CD4-positive, alpha-beta T cell (primary cell): ENCODE data around the gene LRSAM1. TPM values are rescaled to one million over a fixed set of nuclear protein-coding genes. Genes with fewer than 3 reads are reported as not detected.

Experiments
- ATAC-seq: fragments of 200-7000 bp; cut with Tn5 transposase; one replicate; pipeline ENCODE4 v1.10.0; 2022; ENCODE audit warnings: mild to moderate bottlenecking; ENCODE audit not compliant: poor library complexity
- CTCF ChIA-PET: fragments of 350-600 bp; sonication (Branson Sonifier 250); formaldehyde crosslinking; loops from one replicate; lab custom pipeline; 2021; ENCODE audit warnings: antibody characterized with exemption, inconsistent platforms; lab: Charles Lee
- POLR2A ChIA-PET: fragments of 350-600 bp; sonication (Branson Sonifier 250); formaldehyde crosslinking; loops from one replicate; lab custom pipeline; 2021; ENCODE audit warnings: antibody characterized with exemption, inconsistent platforms; lab: Charles Lee
- DNase-seq, 14 experiments: peaks; one replicate each; pipeline ENCODE4 v3.0.0-alpha.2; 2013 to 2020; ENCODE audit warnings: mixed read lengths in 2 of 14
- H3K27ac ChIP-seq, 2 donors: one replicate each; pipeline versions ENCODE4 v1.5.1 to v1.7.0; 2013; ENCODE audit warnings: low read length in 2 of 2, low read depth in 1 of 2, mild to moderate bottlenecking in 1 of 2
- H3K27me3 ChIP-seq, 2 experiments: 1 replicate in 1 of 2; 2 replicates in 1 of 2; pipeline versions ENCODE4 v1.6.1 to v1.7.0; 2013; ENCODE audit warnings: low read length in 2 of 2, control low read depth in 1 of 2, mild to moderate bottlenecking in 1 of 2, moderate library complexity in 1 of 2; ENCODE audit not compliant: insufficient read depth in 2 of 2, control insufficient read depth in 1 of 2
- H3K36me3 ChIP-seq: one replicate; pipeline ENCODE4 v1.6.1; 2013; ENCODE audit warnings: low read length, control low read depth; ENCODE audit not compliant: insufficient read depth
- H3K4me1 ChIP-seq: one replicate; pipeline ENCODE4 v1.6.1; 2013; ENCODE audit warnings: low read length, control low read depth; ENCODE audit not compliant: insufficient read depth
- H3K4me3 ChIP-seq: one replicate; pipeline ENCODE4 v1.5.1; 2013; ENCODE audit warnings: mild to moderate bottlenecking, low read length, moderate library complexity
- H3K9me3 ChIP-seq, 2 experiments: 1 replicate in 1 of 2; 2 replicates in 1 of 2; pipeline versions ENCODE4 v1.6.1 to v1.7.0; 2013; ENCODE audit warnings: low read length in 2 of 2, mild to moderate bottlenecking in 2 of 2, control low read depth in 1 of 2, moderate library complexity in 1 of 2; ENCODE audit not compliant: control insufficient read depth in 1 of 2, insufficient read depth in 1 of 2
- H3K27ac Mint-ChIP-seq: one replicate; pipeline ENCODE4 v1.8.0; 2020; ENCODE audit warnings: mixed read lengths
- H3K27me3 Mint-ChIP-seq: one replicate; pipeline ENCODE4 v1.8.0; 2021; ENCODE audit warnings: mixed read lengths
- H3K36me3 Mint-ChIP-seq: one replicate; pipeline ENCODE4 v1.8.0; 2021; ENCODE audit warnings: low read depth, mixed read lengths
- H3K4me1 Mint-ChIP-seq: one replicate; pipeline ENCODE4 v1.8.0; 2021; ENCODE audit warnings: low read depth, mixed read lengths
- H3K4me3 Mint-ChIP-seq: one replicate; pipeline ENCODE4 v1.8.0; 2020; ENCODE audit warnings: mild to moderate bottlenecking, mixed read lengths
- H3K9me3 Mint-ChIP-seq: one replicate; pipeline ENCODE4 v1.8.0; 2020; ENCODE audit warnings: mixed read lengths
- intact Hi-C, 2 experiments: fragments of 100-400 bp; cut with DNase I in 1 of 2; cut with micrococcal nuclease in 1 of 2; formaldehyde crosslinking; loops; one replicate each; pipeline versions ENCODE4 v1.15.1 to v1.9.0; 2023 to 2025; cut with DNase I, micrococcal nuclease
- total RNA-seq, 174 experiments: library from RNA in 2 of 174; stranded (reverse) in 2 of 174; gene quantifications; one replicate each; pipeline ENCODE4 v1.2.3 and lab custom pipeline; 2021 to 2026
- TF ChIP-seq, protein P1 (sequence below): fragments of 200-600 bp; IDR thresholded peaks from one replicate; pipeline ENCODE4 v1.8.0; 2022; ENCODE audit warnings: antibody characterized with exemption, mild to moderate bottlenecking

Gene LRSAM1
- total RNA-seq, 2 experiments from 2014 or later: 11.4 to 16.0 TPM

DNA sequence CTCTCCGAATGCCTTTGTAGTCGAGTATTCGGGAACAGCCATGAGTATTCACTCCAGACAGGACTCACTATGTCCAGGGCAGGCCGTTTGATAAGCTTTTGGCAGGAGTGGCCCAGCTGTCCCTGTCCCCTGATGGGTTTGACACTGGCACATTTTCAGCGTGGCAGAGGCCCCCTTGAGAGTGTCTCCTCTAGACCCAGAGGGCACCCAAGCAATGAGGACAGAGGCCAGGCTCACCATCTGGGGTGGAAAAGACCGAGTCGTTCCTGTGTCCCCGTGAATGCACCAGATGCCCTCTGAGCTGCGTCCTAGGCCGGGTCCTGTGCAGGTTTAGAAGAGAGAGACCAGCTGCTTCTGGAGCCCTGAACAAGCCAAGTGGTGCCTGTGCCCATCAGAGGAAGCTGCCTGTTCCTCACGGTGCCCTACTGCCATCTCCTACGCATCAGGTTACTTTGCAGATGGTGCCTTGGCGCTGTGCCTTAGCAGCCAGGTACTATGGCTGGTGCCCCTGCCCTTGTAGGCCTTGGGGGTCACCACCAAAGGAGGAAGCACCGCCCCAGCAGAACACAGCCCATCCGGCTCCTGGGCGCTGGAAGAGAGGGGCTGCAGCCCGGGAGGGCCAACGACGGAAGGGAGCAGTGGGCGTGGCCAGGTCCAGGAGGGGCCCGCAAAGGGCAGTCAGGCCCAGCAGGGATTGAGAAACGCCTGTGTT, 42.4 kb downstream of the LRSAM1 start:
- no peak overlapping the region for H3K4me3 Mint-ChIP-seq
- H3K27ac Mint-ChIP-seq: no peak overlapping the region
- intact Hi-C loops: no loop called here
- no peaks in the 10 kb centered on the region for H3K9me3 Mint-ChIP-seq
- POLR2A ChIA-PET: no interaction called here
- peaks cover 39% of the 10 kb centered on the region for H3K36me3 Mint-ChIP-seq
- H3K27me3 Mint-ChIP-seq: no peaks in the 10 kb centered on the region
- Histone ChIP-seq H3K27ac (no peak overlapping the region), H3K36me3 (peaks cover 52% of the 10 kb centered on the region), H3K4me1 (peaks cover 2% of the 10 kb centered on the region), H3K27me3 (no peaks in the 10 kb centered on the region), H3K4me3 (no peak overlapping the region), H3K9me3 (no peaks in the 10 kb centered on the region)
- no peaks in the 10 kb centered on the region for H3K4me1 Mint-ChIP-seq
- DNase-seq (no peak), ATAC-seq (no peak)
- CTCF ChIA-PET: no interaction called here
- TF ChIP-seq, protein P1, sequence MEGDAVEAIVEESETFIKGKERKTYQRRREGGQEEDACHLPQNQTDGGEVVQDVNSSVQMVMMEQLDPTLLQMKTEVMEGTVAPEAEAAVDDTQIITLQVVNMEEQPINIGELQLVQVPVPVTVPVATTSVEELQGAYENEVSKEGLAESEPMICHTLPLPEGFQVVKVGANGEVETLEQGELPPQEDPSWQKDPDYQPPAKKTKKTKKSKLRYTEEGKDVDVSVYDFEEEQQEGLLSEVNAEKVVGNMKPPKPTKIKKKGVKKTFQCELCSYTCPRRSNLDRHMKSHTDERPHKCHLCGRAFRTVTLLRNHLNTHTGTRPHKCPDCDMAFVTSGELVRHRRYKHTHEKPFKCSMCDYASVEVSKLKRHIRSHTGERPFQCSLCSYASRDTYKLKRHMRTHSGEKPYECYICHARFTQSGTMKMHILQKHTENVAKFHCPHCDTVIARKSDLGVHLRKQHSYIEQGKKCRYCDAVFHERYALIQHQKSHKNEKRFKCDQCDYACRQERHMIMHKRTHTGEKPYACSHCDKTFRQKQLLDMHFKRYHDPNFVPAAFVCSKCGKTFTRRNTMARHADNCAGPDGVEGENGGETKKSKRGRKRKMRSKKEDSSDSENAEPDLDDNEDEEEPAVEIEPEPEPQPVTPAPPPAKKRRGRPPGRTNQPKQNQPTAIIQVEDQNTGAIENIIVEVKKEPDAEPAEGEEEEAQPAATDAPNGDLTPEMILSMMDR: no peak

DNA sequence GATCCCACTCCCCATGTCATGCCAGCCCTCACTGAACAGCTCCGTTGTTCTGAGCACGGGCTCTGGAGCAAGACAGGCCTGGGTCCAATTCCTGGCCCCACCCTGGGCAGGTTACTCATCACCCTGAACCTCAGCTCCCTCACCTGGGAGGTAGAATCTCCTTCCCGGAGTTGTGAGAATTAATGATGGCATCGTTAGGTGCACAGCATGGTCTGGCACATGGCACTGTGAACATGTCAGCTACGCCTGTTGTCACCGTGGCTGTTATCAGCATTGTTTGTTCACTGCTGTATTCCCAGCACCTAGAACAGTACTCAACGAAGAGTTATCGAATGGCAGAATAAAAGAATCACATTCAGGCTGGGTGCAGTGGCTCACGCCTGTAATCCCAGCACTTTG, 43.0 kb downstream of the LRSAM1 start:
- no peak for DNase-seq
- Mint-ChIP-seq H3K4me3 (no peak overlapping the region), H3K9me3 (no peaks in the 10 kb centered on the region), H3K27ac (no peak overlapping the region), H3K36me3 (peaks cover 34% of the 10 kb centered on the region), H3K4me1 (no peaks in the 10 kb centered on the region), H3K27me3 (no peaks in the 10 kb centered on the region)
- Histone ChIP-seq H3K27ac (no peak overlapping the region), H3K4me1 (peaks cover 2% of the 10 kb centered on the region), H3K4me3 (no peak overlapping the region), H3K9me3 (no peaks in the 10 kb centered on the region), H3K27me3 (no peaks in the 10 kb centered on the region), H3K36me3 (peaks cover 50% of the 10 kb centered on the region)
- CTCF ChIA-PET: no interaction called here
- POLR2A ChIA-PET: no interaction called here
- ATAC-seq: no peak
- TF ChIP-seq, protein P1: no peak
- intact Hi-C loops: no loop called here

DNA sequence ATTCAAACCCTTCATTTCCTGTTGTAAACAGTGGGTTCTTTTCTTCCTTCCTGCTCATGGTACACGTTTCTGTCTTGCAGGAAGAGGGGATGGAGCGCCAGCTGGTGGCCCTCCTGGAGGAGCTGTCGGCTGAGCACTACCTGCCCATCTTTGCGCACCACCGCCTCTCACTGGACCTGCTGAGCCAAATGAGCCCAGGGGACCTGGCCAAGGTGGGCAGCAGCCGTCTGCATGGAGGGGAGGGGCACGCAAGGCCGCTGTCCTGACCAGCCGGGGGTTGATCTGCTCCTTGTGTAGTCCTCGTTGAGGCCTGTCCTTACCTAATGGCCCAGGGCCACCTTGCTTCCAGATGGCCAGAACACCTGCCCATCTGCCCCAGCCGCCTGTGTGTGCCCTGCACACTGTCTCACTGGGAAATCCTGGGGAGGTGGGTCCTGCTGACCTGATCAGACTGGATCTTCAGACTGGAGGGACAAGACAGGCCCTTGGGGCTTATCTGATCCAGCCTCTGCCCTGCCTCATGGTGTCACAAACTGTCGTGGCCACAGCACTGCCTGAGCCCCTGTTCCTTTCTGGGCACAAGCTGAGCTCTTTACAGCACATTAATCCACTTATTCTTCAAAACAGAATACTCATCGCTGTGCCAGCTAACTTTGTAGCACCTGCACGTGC, 44.7 kb downstream of the LRSAM1 start:
- H3K9me3 ChIP-seq: no peaks in the 10 kb centered on the region
- no peaks in the 10 kb centered on the region for H3K27me3 ChIP-seq
- H3K4me3 Mint-ChIP-seq: no peak overlapping the region
- H3K36me3 ChIP-seq: peaks cover 38% of the 10 kb centered on the region
- H3K9me3 Mint-ChIP-seq: no peaks in the 10 kb centered on the region
- CTCF ChIA-PET: no interaction called here
- POLR2A ChIA-PET: no interaction called here
- TF ChIP-seq, protein P1: no peak
- H3K27ac ChIP-seq: no peak overlapping the region
- peaks cover 25% of the 10 kb centered on the region for H3K36me3 Mint-ChIP-seq
- peaks cover 2% of the 10 kb centered on the region for H3K4me1 ChIP-seq
- H3K4me3 ChIP-seq: no peak overlapping the region
- H3K4me1 Mint-ChIP-seq: no peaks in the 10 kb centered on the region
- DNase-seq: no peak
- ATAC-seq: no peak
- no peaks in the 10 kb centered on the region for H3K27me3 Mint-ChIP-seq
- no peak overlapping the region for H3K27ac Mint-ChIP-seq
- intact Hi-C loops: no loop called here
